Left forelimb (tissue), 1 donor: ENCODE measurements around the gene FNDC5.
A peak's percentile ranks its signal among the peaks of the same experiment; 100 is the strongest.

ENCODE experiments used
- DNase-seq: peaks from one replicate; pipeline ENCODE4 v3.0.0-alpha.2; 2018; ENCODE audit warnings: low spot score

FNDC5 gene

DNA sequence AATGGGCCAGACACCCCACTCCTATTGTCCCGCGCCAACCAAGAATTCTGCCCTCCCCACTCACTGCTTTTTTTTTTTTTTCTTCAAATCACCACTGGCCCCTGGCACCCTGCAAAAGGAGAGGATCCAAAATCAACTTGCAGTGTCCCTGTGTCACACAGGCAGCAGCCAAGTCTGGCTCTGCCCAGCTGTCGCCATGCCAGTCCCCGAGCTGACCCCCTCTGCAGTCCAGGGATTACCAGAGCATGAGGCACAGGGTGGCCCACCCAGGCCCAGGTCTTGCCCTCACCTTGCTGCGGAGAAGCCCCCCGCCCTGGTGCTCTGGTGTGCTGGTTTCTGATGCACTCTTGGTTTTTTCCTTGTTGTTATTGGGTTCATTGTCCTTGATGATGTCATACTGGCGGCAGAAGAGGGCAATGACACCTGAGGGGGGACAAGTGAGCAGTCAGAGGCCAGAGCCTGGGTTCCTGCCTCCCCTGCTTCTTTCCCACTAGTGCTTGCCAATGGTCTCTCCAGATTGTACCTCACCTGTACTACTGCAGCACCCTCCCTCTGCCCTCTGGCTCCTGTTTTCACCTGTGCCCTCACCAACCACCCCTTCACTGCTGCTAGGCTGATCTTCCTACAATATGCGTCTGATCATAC lies 6.2 kb downstream of the FNDC5 start:
- no peak for DNase-seq

DNA sequence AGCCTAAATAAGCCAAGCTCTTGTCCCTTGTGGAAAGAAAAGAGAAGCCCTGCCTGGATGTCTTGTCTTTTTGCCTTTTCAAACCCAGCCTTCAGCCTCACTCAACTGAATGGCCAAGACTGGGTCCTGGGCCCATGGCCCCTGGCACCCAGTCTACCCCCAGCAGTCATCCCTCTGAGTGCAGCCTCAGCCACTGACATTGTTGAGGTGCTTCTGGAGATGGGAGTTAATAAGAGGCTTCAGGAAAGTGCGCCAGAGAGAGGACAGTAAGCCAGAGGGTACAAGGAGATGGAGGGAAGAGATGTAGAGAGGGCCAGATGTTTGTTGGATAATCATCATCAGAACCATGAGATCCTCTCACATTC lies 6.8 kb downstream of the FNDC5 start:
- DNase-seq, result no peak

DNA sequence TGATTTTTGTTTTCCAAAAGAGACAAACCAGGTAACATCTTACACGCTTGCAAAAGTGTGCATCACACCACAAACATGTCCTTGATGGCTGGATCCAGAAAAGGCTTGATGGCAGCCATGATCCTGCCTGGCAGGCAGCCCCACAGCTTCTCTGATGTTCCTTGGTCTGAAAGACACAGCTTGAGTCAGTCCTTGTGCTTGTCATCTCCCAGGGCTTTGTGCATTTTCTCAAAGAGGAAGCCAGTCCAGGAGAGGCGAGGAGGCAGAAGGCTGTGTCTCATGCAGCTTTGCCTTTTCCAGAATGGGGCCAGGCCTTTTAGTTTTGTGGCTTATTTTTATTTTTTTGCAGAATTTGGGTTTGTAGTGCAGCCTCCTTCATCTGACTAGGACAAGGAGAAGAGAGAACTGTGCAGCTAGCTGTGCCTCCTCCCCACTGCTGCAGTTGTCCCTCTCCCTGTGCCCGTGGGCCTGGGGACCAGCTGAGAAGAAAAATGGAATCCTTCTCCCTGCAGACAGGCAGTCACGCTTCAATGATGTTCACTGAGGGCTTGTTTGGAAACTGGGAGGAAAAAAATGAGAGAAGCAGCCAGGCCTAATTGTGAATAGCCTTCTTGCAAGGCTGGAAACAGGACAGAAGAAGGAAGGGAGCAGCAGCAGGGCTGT lies 7.4 kb downstream of the FNDC5 start:
- no peak for DNase-seq

DNA sequence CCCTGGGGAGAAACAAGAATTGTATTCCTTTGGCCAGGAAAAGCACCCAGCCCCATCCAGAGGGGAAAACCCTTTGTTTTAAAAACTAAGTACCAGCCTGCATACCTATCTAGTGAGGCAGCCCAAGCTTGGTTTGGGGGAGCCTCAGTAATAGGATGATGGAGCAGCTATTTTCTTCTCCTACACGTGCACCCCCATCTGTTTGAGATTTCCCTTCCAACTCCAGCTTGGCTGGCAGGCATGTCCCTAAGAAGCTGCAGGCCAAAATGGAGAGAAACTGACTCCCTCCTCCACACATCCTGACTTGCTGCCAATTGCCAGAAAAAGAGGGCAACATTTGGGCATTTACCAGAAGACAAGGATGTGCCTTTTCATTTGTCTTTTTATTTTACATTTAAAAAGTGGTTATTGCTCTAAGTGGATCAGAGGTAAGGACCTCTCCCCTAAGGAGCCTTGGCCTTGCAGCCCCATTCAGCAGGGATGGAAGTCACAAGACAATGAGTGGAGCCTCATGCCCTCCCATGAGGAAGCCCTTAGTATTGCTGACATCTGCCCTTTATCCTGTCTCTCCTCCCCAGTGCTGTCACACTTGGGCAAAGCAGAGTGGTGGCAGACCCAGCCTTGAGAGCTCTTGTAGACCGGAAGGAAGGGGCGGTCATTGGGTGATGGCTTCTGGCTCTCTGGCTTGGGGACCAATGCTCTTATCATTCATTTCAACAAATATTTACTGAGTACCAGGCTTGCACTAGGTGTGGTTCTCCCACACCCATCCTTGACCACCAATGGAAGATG lies 8.6 kb downstream of the FNDC5 start:
- DNase-seq, result no peak

DNA sequence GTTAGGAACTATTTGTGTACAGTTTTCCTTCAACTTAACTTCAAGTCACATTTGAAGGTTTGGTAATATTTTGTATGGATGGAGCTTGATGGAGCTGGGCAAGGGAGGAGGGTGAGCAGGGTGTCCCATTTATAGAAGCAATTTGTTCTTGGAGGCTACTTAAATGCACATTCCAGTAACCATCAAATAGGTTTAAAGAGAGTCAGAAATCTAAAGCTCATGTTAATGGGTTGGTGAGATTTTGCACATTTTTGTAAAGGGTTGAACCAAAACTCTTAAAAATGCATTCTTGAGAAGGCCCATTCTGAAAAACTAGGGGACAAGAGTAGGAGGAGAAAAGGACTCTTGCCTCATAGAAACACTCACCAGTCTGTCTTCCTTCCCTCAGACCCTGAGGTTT lies 10.1 kb downstream of the FNDC5 start:
- no peak for DNase-seq

DNA sequence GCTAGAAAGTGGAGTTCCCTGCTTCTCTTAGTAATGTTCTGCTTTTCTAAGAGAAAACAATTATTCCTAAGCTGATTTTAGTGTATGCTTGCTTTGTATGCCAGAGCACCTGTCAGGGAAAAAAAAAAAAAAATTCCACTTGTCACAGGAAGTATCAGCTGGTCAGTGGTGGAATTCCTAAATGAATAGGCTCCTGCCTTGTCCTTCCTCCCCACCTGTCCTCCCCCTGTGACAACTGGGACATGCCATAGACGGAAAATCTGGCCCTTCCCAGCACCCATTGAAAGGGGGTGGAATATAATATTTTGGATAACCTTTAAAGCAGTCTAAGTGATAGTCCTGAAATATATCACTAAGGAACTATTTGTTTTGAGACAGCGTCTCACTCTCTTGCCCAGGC lies 10.8 kb downstream of the FNDC5 start:
- no peak for DNase-seq

DNA sequence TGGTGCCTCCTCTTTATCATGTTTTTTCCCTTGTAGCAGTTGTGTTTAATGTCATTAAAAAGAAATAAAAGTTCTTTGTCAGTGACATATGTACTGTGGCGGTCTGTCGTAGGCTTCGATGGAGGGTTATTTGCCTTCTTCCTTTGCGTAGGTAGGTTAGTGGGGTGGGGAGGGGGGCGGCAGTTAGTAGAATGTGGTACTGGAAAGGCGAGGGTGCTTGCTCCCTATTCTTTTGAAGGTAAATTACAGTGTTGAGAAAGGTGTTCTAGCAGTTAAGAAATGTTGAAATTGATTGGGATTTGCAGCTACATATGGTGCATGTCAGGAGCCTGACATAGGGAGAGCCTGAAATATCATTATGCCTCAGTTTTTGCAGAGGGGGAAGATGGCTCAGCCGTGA lies 11.9 kb downstream of the FNDC5 start:
- no peak for DNase-seq

DNA sequence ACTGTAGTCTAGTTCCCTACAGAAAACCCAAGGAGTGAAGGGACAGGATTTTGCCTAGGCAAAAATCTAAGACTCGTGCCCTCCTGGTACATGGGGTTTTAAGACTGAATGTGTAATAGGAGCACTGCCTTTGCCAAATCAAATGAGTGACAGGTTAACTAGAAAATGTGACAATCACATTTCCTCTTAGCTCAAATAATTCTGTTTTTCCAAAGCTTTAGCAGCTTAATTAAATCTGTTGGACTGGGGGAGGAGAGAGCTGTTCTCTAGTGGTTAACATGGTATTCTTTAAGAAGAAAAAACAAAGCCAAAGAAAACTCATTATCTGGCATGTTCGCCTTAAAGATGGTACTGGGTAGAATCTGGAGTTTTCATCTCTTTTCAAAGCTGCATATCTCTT lies 12.6 kb downstream of the FNDC5 start:
- no peak for DNase-seq

DNA sequence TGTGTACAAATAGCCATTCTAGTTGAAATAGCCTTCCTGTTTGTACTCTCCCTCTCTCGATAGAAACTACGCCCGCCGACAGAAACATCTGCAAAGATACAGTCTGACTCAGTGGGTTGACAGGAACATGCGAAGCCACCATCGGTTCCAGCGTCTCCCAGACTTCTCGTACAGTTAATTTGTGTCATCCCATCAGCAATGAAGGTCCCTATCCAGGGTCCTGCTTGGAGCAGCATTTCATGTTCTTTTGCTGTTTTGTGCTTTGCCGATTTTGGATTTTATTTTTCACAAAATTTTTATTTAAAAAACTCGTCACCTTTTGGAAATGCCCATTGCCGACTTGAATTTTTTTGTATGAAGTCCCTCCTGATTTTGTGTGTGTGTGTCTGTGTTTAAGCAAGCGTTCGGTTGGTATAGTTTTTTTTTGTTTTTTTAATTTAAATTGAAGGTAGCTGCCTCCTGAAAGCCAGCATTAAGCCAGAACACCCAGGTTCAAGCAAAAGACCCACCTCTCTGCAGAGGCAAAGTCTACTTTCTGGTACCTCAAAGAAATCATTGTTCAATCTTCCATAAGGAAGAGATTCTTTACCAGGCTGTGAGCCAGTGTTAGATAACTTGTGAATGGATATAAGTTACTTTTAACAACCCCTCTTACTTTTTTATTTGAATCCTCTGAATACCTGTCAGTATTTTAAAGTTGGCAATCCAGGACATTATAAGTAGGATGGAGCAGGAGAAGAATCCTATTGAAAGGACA lies 14.7 kb downstream of the FNDC5 start:
- DNase-seq, result no peak

DNA sequence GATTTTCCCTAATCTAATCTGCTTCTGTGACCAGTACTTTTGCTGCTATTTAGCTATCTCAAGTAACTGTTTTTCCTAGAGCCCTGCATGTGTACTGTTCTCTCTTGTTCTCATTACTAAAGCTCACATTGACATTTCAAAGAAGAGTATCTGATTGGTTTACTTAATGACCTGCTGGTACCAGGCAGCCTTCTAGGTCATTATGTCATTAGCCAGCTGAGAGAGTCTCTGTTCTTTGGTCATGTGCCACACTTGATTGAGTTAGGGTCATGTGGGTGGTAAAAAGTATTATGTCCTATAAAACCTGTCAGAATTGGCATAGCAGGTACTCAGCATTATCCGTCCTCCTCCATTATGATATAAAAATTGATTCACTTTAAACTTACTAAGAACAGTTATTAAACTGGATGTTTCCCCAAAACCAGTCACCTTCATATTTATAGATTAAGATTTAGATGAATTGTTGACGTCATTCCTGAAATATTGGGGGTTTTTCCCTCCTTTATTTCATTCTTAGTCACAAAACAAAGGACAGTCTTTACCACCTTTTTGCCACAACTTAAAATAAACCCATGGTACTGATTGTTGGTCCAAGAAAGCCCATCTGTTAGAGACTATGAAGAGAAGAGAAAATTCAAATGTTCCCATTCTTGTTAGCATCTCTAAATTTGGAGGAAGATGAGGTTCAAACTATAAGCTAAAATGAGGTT lies 22.2 kb downstream of the FNDC5 start:
- DNase-seq, result no peak

DNA sequence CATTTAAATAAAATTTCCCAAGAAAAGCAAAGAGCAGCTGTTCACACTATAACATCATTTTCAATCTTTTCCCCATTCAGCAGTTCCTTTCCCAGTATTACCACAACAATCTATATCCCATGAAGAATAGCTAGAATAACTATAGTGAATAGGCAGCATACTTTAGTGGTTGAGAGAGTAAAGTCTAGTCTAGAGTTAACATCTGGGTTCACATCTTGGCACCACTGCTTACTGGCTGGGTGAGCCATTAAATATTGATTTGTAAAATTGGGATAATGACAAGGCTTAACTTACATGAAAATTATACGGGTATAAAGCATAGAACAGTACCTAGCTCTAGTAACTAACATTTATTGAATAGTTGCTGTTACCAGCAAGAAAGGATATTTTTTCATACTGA lies 38.8 kb downstream of the FNDC5 start:
- no peak for DNase-seq

DNA sequence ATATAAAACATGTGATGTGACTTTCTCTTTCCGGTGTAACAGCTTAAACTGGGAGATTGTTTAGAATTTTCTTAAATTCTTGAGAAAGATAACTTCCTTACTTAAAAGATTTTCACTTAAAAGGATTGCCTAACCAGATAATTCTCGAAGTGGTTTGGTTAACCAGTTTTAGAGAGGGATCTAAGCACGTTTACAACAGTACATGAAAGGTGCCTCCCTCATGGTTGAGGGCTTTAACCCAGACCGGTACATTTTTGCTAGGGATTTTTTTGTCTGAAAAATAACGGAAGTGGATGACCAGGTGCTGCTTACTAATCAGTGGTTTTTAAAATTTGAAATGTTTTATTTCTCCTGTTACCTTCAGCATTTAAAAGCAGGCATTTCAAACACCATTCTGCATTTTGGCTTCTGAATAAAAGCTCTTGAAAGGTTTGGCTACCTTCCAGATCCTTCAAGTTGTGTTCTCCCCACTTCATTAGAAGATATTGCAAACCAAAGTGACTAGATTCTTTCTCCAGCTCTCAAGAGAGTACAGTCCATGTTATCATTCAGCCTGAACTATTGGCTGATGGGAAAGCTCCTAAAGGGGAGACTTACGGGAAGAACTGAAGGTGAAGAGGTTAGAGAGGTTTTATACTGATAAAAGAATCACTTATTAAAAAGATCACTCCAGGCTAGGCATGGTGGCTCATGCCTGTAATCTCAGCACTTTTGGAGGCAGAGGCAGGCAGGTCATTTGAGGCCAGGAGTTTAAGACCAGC lies 40.4 kb downstream of the FNDC5 start:
- DNase-seq, result no peak

DNA sequence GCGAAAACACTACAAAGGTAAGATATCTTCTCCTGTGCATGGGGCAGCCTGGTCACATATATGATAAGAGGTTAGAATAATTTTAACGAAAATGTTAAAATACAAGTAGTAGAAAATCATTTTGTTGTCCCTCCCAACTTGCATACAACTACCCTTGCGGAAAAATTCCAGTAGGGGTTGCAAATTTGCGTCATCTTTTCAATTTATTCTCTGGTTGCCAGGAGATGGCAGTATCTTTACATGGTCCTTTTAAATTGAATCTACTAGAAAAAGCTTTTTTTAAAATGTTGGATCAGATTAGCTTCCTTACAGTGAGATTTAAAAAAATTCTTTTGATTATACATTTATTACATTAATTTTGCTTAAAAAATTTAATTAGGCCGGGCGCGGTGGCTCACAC lies 42.4 kb downstream of the FNDC5 start:
- no peak for DNase-seq

DNA sequence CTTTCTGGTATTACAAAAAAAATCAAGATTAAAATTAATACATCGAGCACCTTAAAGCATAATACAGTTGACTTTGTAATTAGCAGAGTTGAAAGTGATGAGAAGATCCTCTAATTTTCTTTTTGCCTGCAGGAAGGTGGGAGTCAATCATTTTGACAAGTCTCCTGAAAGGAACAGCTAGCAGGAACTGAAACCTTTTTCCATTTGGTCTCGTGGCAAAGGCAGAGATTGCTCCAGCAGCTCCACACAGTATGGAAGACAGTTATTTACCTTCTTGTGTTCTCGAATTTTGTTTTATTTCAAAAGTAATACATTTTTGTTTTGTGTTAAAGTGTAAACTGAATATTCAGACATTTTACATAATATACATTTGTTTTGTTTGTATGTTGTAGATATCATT lies 45.5 kb downstream of the FNDC5 start:
- no peak for DNase-seq

DNA sequence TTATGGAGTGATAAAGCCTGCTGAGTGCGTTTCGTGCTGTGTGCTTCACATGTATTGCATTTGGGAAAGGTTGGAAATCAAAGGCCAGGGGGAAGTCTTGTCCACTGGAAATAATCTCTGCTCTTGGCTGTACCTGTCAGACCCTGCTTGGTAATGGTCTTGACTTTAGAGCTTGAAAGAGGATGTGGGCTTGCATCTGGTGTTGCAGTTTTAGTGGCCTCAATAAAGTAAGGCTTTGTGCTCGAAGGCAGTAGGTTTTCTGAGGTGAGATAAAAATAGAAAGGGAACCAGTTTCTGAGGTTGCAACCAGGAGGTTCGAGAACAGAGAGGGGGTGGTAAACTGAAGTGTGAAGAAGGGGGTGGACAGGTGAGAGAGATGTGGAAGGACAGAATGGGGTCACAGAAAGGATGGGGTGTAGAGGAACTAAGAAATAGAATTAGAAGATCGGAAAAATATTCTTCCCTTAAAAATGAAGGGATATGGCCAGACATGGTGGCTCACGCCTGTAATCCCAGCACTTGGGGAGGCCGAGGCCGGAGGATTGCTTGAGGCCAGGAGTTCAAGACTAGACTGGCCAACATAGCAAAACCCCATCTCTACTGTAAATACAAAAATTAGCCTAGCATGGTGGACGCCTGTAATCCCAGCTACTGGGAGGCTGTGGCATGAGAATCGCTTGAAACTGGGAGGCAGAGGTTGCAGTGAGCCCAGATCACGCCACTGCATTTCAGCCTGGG lies 51.7 kb downstream of the FNDC5 start:
- DNase-seq, result no peak

DNA sequence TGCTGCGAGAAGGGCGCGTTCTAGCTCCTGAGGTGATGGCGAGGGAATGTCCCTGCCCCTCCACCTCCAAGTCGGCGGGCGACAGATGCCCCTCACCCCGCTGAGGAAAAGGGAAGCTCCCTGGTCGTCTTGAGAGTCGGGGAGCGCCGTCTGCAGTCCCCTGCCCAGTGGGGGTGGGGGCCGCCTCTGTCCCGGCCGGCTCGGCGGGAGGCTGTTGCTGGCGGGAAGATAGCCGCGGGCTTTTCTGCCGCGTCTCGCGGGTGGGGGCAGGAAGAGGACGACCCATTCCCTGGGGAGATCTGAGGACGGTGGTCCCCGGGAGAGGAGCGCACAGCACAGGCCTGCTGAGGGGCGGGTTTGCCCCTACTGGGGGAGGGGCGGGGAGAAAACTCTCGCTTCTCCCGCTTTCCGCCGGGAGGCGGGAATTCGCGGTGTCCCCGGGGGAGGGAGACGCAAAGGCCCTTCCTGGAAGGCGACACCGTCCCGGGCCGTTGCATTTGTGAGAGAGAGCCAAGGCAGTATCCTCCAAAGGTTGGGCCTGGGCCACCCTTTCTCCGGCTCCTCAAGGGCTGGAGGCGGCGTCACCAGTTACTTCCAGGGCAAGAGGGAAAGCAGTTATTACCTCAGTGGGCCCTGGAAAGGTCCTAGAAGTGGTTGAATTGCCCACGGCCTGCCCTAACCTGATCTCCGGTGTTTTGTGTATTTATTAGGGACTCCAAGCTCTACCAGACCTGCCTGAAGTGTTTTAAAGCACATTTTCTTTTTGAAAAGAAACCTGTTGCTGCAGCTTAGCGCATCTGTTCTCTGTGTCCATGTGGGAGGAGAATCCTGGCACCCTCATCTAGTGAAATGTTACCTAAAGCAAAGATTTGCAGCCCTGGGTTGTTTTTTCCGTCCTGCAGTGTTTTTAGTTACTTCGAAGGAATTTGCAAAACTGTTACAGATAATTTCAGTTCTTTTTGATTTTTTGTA lies 52.6 kb downstream of the FNDC5 start:
- DNase-seq, result peak; percentile 82

DNA sequence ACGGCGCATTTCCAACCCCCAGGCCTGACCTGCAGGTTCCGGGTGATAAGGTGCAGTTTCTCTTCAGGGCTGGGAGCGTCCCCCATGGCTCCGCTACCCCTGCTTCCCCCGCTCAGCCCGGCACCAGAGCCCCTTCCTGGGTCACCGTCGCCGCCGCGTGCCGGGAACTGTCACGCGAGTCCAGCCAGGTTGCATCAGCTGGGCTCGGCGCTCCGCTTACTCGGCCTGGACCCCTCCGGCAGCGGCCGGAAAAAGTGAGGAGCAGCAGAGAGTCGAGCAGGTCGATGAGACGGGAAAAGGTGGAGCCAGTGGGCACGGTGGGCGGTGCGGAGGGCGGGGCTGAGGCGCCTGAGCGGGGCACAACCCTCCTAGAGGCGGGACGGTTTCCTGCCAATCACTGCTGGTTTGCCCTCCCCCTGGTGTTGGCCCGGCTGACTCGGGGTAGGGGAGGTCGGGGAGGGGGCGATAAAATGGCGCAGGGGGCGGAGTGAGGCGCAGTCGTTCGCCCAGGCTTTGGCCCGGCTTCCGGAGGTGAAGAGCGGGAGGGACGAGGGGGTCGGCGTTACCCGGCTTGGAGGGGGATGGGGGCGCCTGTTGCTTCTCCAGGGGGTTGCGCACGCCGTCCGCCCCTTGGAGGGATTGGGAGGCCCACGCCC lies 53.4 kb downstream of the FNDC5 start, which contains the start of the genes S100PBP and YARS1:
Gene S100PBP, plus strand, starts transcription at position 495 of the 656 bp plus-strand sequence. CDS start 8,447 bp downstream, outside the sequence.
Gene YARS1, minus strand, starts transcription at position 200 of the 656 bp plus-strand sequence. Its CDS starts 114 bp downstream, at position 86.
- peak; percentile 100 for DNase-seq

DNA sequence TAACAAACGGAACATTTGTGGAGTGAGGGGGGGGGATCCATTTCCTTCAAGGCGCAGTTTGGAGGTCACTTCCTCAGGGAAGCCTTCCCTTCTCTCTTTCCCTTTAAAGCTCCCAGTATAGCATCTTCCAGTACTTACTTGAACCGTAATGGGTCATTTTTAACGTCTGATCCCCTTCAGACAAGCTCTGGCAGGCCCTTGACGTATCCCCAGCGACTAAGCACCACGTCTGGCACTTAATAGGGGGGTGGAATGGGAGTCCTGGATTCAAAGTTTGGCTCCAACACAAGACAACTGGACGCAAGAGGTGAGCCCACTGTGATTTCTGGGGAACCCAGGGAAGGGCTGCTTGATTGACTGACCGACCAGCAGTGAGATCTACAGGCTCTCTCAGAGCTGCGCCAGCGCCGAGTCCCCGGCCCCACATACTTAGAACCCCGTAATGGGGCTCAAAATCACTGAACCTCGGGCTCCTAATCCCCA lies 54.0 kb downstream of the FNDC5 start:
- no peak for DNase-seq
